CD4-positive, alpha-beta T cell (primary cell): ENCODE measurements around the gene UNC93A. TPM values are rescaled to one million over a fixed set of nuclear protein-coding genes. Genes with fewer than 3 reads are reported as not detected.
"Not testable (repeated sequence)": the region's sequence is repeated elsewhere in the genome, so short reads cannot be mapped to it uniquely, and the experiment has no call there.

Experiments
- ATAC-seq: fragments of 200-7000 bp; cut with Tn5 transposase; one replicate; pipeline ENCODE4 v1.10.0; 2022; ENCODE audit warnings: mild to moderate bottlenecking; ENCODE audit not compliant: poor library complexity
- CTCF ChIA-PET: fragments of 350-600 bp; sonication (Branson Sonifier 250); formaldehyde crosslinking; loops from one replicate; lab custom pipeline; 2021; ENCODE audit warnings: antibody characterized with exemption, inconsistent platforms; lab: Charles Lee
- POLR2A ChIA-PET: fragments of 350-600 bp; sonication (Branson Sonifier 250); formaldehyde crosslinking; loops from one replicate; lab custom pipeline; 2021; ENCODE audit warnings: antibody characterized with exemption, inconsistent platforms; lab: Charles Lee
- DNase-seq, 14 experiments: peaks; one replicate each; pipeline ENCODE4 v3.0.0-alpha.2; 2013 to 2020; ENCODE audit warnings: mixed read lengths in 2 of 14
- H3K27ac ChIP-seq, 2 donors: one replicate each; pipeline versions ENCODE4 v1.5.1 to v1.7.0; 2013; ENCODE audit warnings: low read length in 2 of 2, low read depth in 1 of 2, mild to moderate bottlenecking in 1 of 2
- H3K27me3 ChIP-seq, 2 experiments: 1 replicate in 1 of 2; 2 replicates in 1 of 2; pipeline versions ENCODE4 v1.6.1 to v1.7.0; 2013; ENCODE audit warnings: low read length in 2 of 2, control low read depth in 1 of 2, mild to moderate bottlenecking in 1 of 2, moderate library complexity in 1 of 2; ENCODE audit not compliant: insufficient read depth in 2 of 2, control insufficient read depth in 1 of 2
- H3K36me3 ChIP-seq: one replicate; pipeline ENCODE4 v1.6.1; 2013; ENCODE audit warnings: low read length, control low read depth; ENCODE audit not compliant: insufficient read depth
- H3K4me1 ChIP-seq: one replicate; pipeline ENCODE4 v1.6.1; 2013; ENCODE audit warnings: low read length, control low read depth; ENCODE audit not compliant: insufficient read depth
- H3K4me3 ChIP-seq: one replicate; pipeline ENCODE4 v1.5.1; 2013; ENCODE audit warnings: mild to moderate bottlenecking, low read length, moderate library complexity
- H3K9me3 ChIP-seq, 2 experiments: 1 replicate in 1 of 2; 2 replicates in 1 of 2; pipeline versions ENCODE4 v1.6.1 to v1.7.0; 2013; ENCODE audit warnings: low read length in 2 of 2, mild to moderate bottlenecking in 2 of 2, control low read depth in 1 of 2, moderate library complexity in 1 of 2; ENCODE audit not compliant: control insufficient read depth in 1 of 2, insufficient read depth in 1 of 2
- H3K27ac Mint-ChIP-seq: one replicate; pipeline ENCODE4 v1.8.0; 2020; ENCODE audit warnings: mixed read lengths
- H3K27me3 Mint-ChIP-seq: one replicate; pipeline ENCODE4 v1.8.0; 2021; ENCODE audit warnings: mixed read lengths
- H3K36me3 Mint-ChIP-seq: one replicate; pipeline ENCODE4 v1.8.0; 2021; ENCODE audit warnings: low read depth, mixed read lengths
- H3K4me1 Mint-ChIP-seq: one replicate; pipeline ENCODE4 v1.8.0; 2021; ENCODE audit warnings: low read depth, mixed read lengths
- H3K4me3 Mint-ChIP-seq: one replicate; pipeline ENCODE4 v1.8.0; 2020; ENCODE audit warnings: mild to moderate bottlenecking, mixed read lengths
- H3K9me3 Mint-ChIP-seq: one replicate; pipeline ENCODE4 v1.8.0; 2020; ENCODE audit warnings: mixed read lengths
- CTCF ChIP-seq: fragments of 200-600 bp; IDR thresholded peaks from one replicate; pipeline ENCODE4 v1.8.0; 2022; ENCODE audit warnings: antibody characterized with exemption, mild to moderate bottlenecking
- intact Hi-C, 2 experiments: fragments of 100-400 bp; cut with DNase I in 1 of 2; cut with micrococcal nuclease in 1 of 2; formaldehyde crosslinking; loops; one replicate each; pipeline versions ENCODE4 v1.15.1 to v1.9.0; 2023 to 2025; cut with DNase I, micrococcal nuclease
- polyA plus RNA-seq, 2 donors: library from polyadenylated mRNA; unstranded; fragments of 120-200 nt; gene quantifications; one replicate each; pipeline ENCODE4 v1.2.1, GENCODE V29; 2013
- total RNA-seq, 174 experiments: library from RNA in 2 of 174; stranded (reverse) in 2 of 174; gene quantifications; one replicate each; pipeline ENCODE4 v1.2.3 and lab custom pipeline; 2021 to 2026

UNC93A gene
- not detected for total RNA-seq
- not detected for polyA plus RNA-seq (2013, experiment 1 of 2)
- polyA plus RNA-seq (2013, experiment 2 of 2): not detected
- 0 to 0.09 (median 0) reads per million in 172 experiments for total RNA-seq (lab: John Stamatoyannopoulos, UW)

GRCh38 chr6:167290786-167291622 lies at the start of gene UNC93A:
Gene UNC93A (plus strand): TSS chr6:167291315. CDS start chr6:167291490, 175 bp downstream.
- no peaks in the 10 kb centered on the region for H3K4me1 ChIP-seq
- Mint-ChIP-seq H3K4me3 (no peak within 1 kb of the TSS), H3K9me3 (no peaks in the 10 kb centered on the region), H3K36me3 (no peaks in the 10 kb centered on the region), H3K27me3 (no peaks in the 10 kb centered on the region), H3K4me1 (peaks cover 3% of the 10 kb centered on the region), H3K27ac (no peak within 1 kb of the TSS)
- intact Hi-C loops: loop anchor here in 1 of 2 experiments (2.0 to 5.0 kb wide), 4 partner anchors 61 to 611 kb away; no protein-coding TSS in a partner anchor
- ATAC-seq (no peak), DNase-seq (no peak)
- H3K27me3 ChIP-seq: no peaks in the 10 kb centered on the region
- no peaks in the 10 kb centered on the region for H3K36me3 ChIP-seq
- no peaks in the 10 kb centered on the region for H3K9me3 ChIP-seq
- no peak within 1 kb of the TSS for H3K4me3 ChIP-seq
- ChIA-PET CTCF (no interaction called here), POLR2A (no interaction called here)
- H3K27ac ChIP-seq: no peak within 1 kb of the TSS
- no peak for TF ChIP-seq CTCF

- POLR2A ChIA-PET, H3K36me3 ChIP-seq, intact Hi-C loops, H3K27me3 ChIP-seq, H3K9me3 ChIP-seq, DNase-seq, H3K36me3 Mint-ChIP-seq, H3K4me3 ChIP-seq, H3K4me1 Mint-ChIP-seq, H3K9me3 Mint-ChIP-seq, H3K27ac Mint-ChIP-seq, H3K4me1 ChIP-seq, H3K4me3 Mint-ChIP-seq, ATAC-seq, CTCF ChIA-PET, H3K27ac ChIP-seq: not testable (repeated sequence)
- H3K27me3 Mint-ChIP-seq: peaks cover 16% of the 10 kb centered on the region
Observed at GRCh38 chr6:167241321-167242134, 49.6 kb upstream of the UNC93A start.

GRCh38 chr6:167242135-167242506 lies 49.0 kb upstream of the UNC93A start:
- H3K36me3 ChIP-seq, H3K4me1 Mint-ChIP-seq, H3K9me3 Mint-ChIP-seq, H3K4me3 Mint-ChIP-seq, H3K27me3 ChIP-seq, intact Hi-C loops, H3K27ac ChIP-seq, CTCF ChIA-PET, ATAC-seq, POLR2A ChIA-PET, H3K4me1 ChIP-seq, H3K27ac Mint-ChIP-seq, H3K9me3 ChIP-seq, DNase-seq, H3K36me3 Mint-ChIP-seq, H3K4me3 ChIP-seq: not testable (repeated sequence)
- H3K27me3 Mint-ChIP-seq: peaks cover 12% of the 10 kb centered on the region

GRCh38 chr6:167242511-167243051 lies 48.5 kb upstream of the UNC93A start:
- H3K9me3 ChIP-seq, CTCF ChIA-PET, H3K4me3 ChIP-seq, H3K36me3 ChIP-seq, H3K27ac Mint-ChIP-seq, H3K4me1 ChIP-seq, H3K36me3 Mint-ChIP-seq, H3K4me1 Mint-ChIP-seq, H3K4me3 Mint-ChIP-seq, H3K9me3 Mint-ChIP-seq, POLR2A ChIA-PET, intact Hi-C loops, H3K27me3 ChIP-seq, ATAC-seq, DNase-seq, H3K27ac ChIP-seq, H3K27me3 Mint-ChIP-seq: not testable (repeated sequence)
